Measurements from ENCODE around the gene SLAMF1. TPM values are rescaled to one million over a fixed set of nuclear protein-coding genes. Genes with fewer than 3 reads are reported as not detected.

The SLAMF1 gene
- total and polyA plus RNA-seq, 2 of the 13 experiments (the other 11 are each of a cell fraction or from before 2014, with no cell fraction given), result not detected

- intact Hi-C loops (cut with micrococcal nuclease; ENCODE audit: unreplicated experiment) (no loop called here), in situ Hi-C loops (cut with HindIII; ENCODE audit: extremely low pct_ligation_motif_present, low pct_unique_long_range_greater_than_20kb) (no loop called here)
- H2AFZ ChIP-seq (ENCODE audit: low read length), result no peak overlapping the region
- ATAC-seq, result no peak
- H3K4me2 ChIP-seq (ENCODE audit: low read depth, low read length), result no peak overlapping the region
- ChIA-PET POLR2A (no interaction called here), CTCF (ENCODE audit: low intra/inter-chr PET ratio, low total read pairs) (no interaction called here)
- 39% methylated on average over 4 of the region's 4 CpGs for WGBS (ENCODE audit: low lambda C conversion rate)
- H3K4me1 ChIP-seq (ENCODE audit: insufficient read depth, low read length), result no peaks in the 10 kb centered on the region
- no peak for TF ChIP-seq DR1 (CRISPR knock-in tag; IDR thresholded peaks at IDR 0.05)
- TF ChIP-seq NBN (conservative IDR thresholded peaks at IDR 0.05), result no peak
- no peak for TF ChIP-seq PAWR (CRISPR knock-in tag; IDR thresholded peaks at IDR 0.05; ENCODE audit: borderline replicate concordance)
- no peak for TF ChIP-seq PITX1 (CRISPR knock-in tag; IDR thresholded peaks at IDR 0.05)
- TF ChIP-seq MAFG (CRISPR knock-in tag; IDR thresholded peaks at IDR 0.05), result no peak
- no peak for DNase-seq (ENCODE audit: low spot score)
- no peak overlapping the region for H3K27ac ChIP-seq (ENCODE audit: extremely low read length, insufficient read depth, low read length)
- no peak overlapping the region for H3K9ac ChIP-seq (ENCODE audit: insufficient read depth, low read depth, low read length)
- BruUV-seq (replicated peaks), result no TSS peak
- no peaks in the 10 kb centered on the region; the same call in 1 of the 2 replicates for H4K20me1 ChIP-seq (ENCODE audit: insufficient read depth, low read length)
- FAIRE-seq, result no peak
- H3K27me3 ChIP-seq (ENCODE audit: control insufficient read depth in 1 of 2, insufficient read depth in 2 of 2, low read length in 2 of 2), result no peaks in the 10 kb centered on the region
- no peaks in the 10 kb centered on the region for H3K36me3 ChIP-seq (replicated peaks in 1 of 2; ENCODE audit: control insufficient read depth in 1 of 2, insufficient read depth in 2 of 2, low read length in 2 of 2)
- no peak overlapping the region for H3K4me3 ChIP-seq (replicated peaks in 1 of 3; ENCODE audit: insufficient read depth in 1 of 3, low read depth in 2 of 3, low read length in 3 of 3)
- no peaks in the 10 kb centered on the region for H3K9me3 ChIP-seq (ENCODE audit: low read length)
- H3K79me2 ChIP-seq (ENCODE audit: insufficient read depth, low read length), result no peaks in the 10 kb centered on the region
Observed at GRCh38 chr1:160659566-160659965, 12.7 kb upstream of the SLAMF1 start.

GRCh38 chr1:160658814-160659193, 12.0 kb upstream of the SLAMF1 start:
- Histone ChIP-seq H2AFZ (ENCODE audit: low read length) (no peak overlapping the region), H4K20me1 (ENCODE audit: insufficient read depth, low read length) (no peaks in the 10 kb centered on the region; the same call in 1 of the 2 replicates), H3K27me3 (ENCODE audit: control insufficient read depth in 1 of 2, insufficient read depth in 2 of 2, low read length in 2 of 2) (no peaks in the 10 kb centered on the region), H3K27ac (ENCODE audit: extremely low read length, insufficient read depth, low read length) (no peak overlapping the region), H3K36me3 (replicated peaks in 1 of 2; ENCODE audit: control insufficient read depth in 1 of 2, insufficient read depth in 2 of 2, low read length in 2 of 2) (no peaks in the 10 kb centered on the region), H3K4me2 (ENCODE audit: low read depth, low read length) (no peak overlapping the region), H3K79me2 (ENCODE audit: insufficient read depth, low read length) (no peaks in the 10 kb centered on the region), H3K9me3 (ENCODE audit: low read length) (no peaks in the 10 kb centered on the region), H3K4me3 (replicated peaks in 1 of 3; ENCODE audit: insufficient read depth in 1 of 3, low read depth in 2 of 3, low read length in 3 of 3) (no peak overlapping the region), H3K4me1 (ENCODE audit: insufficient read depth, low read length) (no peaks in the 10 kb centered on the region), H3K9ac (ENCODE audit: insufficient read depth, low read depth, low read length) (no peak overlapping the region)
- POLR2A ChIA-PET, result no interaction called here
- no peak for DNase-seq (ENCODE audit: low spot score)
- in situ Hi-C loops (cut with HindIII; ENCODE audit: extremely low pct_ligation_motif_present, low pct_unique_long_range_greater_than_20kb), result no loop called here
- intact Hi-C loops (cut with micrococcal nuclease; ENCODE audit: unreplicated experiment), result no loop called here
- no peak for FAIRE-seq
- TF ChIP-seq PITX1 (CRISPR knock-in tag; IDR thresholded peaks at IDR 0.05) (no peak), ZSCAN30 (CRISPR knock-in tag; IDR thresholded peaks at IDR 0.05) (no peak), ZNF747 (CRISPR knock-in tag; IDR thresholded peaks at IDR 0.05; ENCODE audit: borderline replicate concordance) (no peak), HNRNPH1 (optimal IDR thresholded peaks at IDR 0.05; ENCODE audit: low read depth, low read length) (no peak), ETV5 (CRISPR knock-in tag; IDR thresholded peaks at IDR 0.05; ENCODE audit: borderline replicate concordance) (no peak), ZNF749 (CRISPR knock-in tag; IDR thresholded peaks at IDR 0.05; ENCODE audit: borderline replicate concordance) (no peak), ZNF160 (CRISPR knock-in tag; IDR thresholded peaks at IDR 0.05) (no peak), CHD2 (IDR thresholded peaks at IDR 0.05; ENCODE audit: low read depth, low read length) (no peak)
- TF ChIP-seq, protein P1, sequence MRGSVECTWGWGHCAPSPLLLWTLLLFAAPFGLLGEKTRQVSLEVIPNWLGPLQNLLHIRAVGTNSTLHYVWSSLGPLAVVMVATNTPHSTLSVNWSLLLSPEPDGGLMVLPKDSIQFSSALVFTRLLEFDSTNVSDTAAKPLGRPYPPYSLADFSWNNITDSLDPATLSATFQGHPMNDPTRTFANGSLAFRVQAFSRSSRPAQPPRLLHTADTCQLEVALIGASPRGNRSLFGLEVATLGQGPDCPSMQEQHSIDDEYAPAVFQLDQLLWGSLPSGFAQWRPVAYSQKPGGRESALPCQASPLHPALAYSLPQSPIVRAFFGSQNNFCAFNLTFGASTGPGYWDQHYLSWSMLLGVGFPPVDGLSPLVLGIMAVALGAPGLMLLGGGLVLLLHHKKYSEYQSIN (CRISPR knock-in tag; IDR thresholded peaks at IDR 0.05; ENCODE audit: borderline replicate concordance), result no peak
- TF ChIP-seq, protein P2, sequence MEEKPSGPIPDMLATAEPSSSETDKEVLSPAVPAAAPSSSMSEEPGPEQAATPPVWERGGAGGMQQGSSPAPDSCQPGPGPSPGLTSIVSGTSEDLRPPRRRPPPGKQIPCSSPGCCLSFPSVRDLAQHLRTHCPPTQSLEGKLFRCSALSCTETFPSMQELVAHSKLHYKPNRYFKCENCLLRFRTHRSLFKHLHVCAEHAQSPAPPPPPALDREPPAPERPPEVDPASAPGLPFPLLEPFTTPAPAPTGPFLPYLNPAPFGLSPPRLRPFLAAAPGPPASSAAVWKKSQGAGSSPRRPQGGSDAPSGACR (CRISPR knock-in tag; IDR thresholded peaks at IDR 0.05), result no peak
- ATAC-seq, result no peak
- BruUV-seq (replicated peaks), result no TSS peak
- WGBS (ENCODE audit: low lambda C conversion rate), result 87% methylated on average over 2 of the region's 2 CpGs
- CTCF ChIA-PET (ENCODE audit: low intra/inter-chr PET ratio, low total read pairs), result no interaction called here
